Measurements from ENCODE around the gene ASB8. TPM values are rescaled to one million over a fixed set of nuclear protein-coding genes. Genes with fewer than 3 reads are reported as not detected.

ASB8 gene
- total and polyA plus RNA-seq, 10 donors = 15.7 to 48.8 (median 38.7) TPM

- H3K27ac ChIP-seq = no peak overlapping the region
- TF ChIP-seq POLR2AphosphoS5 (IDR thresholded peaks at IDR 0.05) (no peak), CTCF (IDR thresholded peaks at IDR 0.05 in 8 of 11, conservative IDR thresholded peaks at IDR 0.05 in 3 of 11) (no peak), POLR2A (IDR thresholded peaks at IDR 0.05) (no peak)
- WGBS, 5 donors = 88 to 96% (median 95%) methylated on average over 5 of the region's 5 CpGs
- no peaks in the 10 kb centered on the region for H3K4me1 ChIP-seq
- H3K36me3 ChIP-seq = peaks cover 3 to 95% (median 58%) of the 10 kb centered on the region in 6 donors
- no peak overlapping the region for H3K4me3 ChIP-seq
- intact Hi-C loops (cut with DNase I; ENCODE audit: low total_unique reads) = no loop called here
- no peak for DNase-seq
- H3K9me3 ChIP-seq = no peaks in the 10 kb centered on the region
- no peaks in the 10 kb centered on the region for H3K27me3 ChIP-seq (replicated peaks in 1 of 7)
Observed at GRCh38 chr12:48135027-48135426, 22.3 kb downstream of the ASB8 start.

- DNase-seq = no peak
- no peaks in the 10 kb centered on the region for H3K9me3 ChIP-seq
- H3K27me3 ChIP-seq (replicated peaks in 1 of 7) = no peaks in the 10 kb centered on the region
- H3K4me1 ChIP-seq = no peaks in the 10 kb centered on the region
- peaks cover 3 to 91% (median 45%) of the 10 kb centered on the region in 6 donors for H3K36me3 ChIP-seq
- intact Hi-C loops (cut with DNase I; ENCODE audit: low total_unique reads) = no loop called here
- 86 to 97% (median 95%) methylated on average over 14 of the region's 14 CpGs for WGBS, 5 donors
- no peak overlapping the region for H3K4me3 ChIP-seq
- H3K27ac ChIP-seq = no peak overlapping the region
- no peak for TF ChIP-seq POLR2A (IDR thresholded peaks at IDR 0.05)
- TF ChIP-seq POLR2AphosphoS5 (IDR thresholded peaks at IDR 0.05) = no peak
- no peak for TF ChIP-seq CTCF (IDR thresholded peaks at IDR 0.05 in 8 of 11, conservative IDR thresholded peaks at IDR 0.05 in 3 of 11)
Observed at GRCh38 chr12:48132826-48133225, 24.5 kb downstream of the ASB8 start.

- DNase-seq = no peak
- Histone ChIP-seq H3K36me3 (peaks cover 3 to 95% (median 46%) of the 10 kb centered on the region in 6 donors), H3K4me3 (no peak overlapping the region), H3K4me1 (no peaks in the 10 kb centered on the region), H3K9me3 (no peaks in the 10 kb centered on the region), H3K27ac (no peak overlapping the region), H3K27me3 (replicated peaks in 1 of 7) (no peaks in the 10 kb centered on the region)
- no peak for TF ChIP-seq POLR2AphosphoS5 (IDR thresholded peaks at IDR 0.05)
- intact Hi-C loops (cut with DNase I; ENCODE audit: low total_unique reads) = no loop called here
- 94 to 97% (median 96%) methylated on average over 2 of the region's 2 CpGs for WGBS, 5 donors
Observed at GRCh38 chr12:48131517-48131916, 25.8 kb downstream of the ASB8 start.

DNA sequence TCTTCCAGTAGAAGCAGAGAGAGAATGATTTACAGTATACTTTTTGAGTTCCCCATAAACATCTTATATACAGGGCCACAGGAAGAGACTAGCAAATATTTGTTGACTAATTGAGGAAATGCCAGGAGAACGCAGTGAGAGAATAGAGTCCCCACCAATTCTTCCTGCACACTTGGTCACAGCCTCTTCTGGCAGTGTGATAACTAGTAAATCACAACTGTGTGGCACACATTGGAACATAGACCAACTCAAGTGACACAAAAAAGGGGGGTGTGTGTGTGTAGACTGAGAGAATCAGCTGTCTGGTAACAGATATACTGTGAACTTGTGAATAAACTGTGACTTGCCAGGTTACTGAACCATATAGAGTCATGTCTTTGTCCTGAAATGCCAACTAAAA is 27.9 kb downstream of the ASB8 start:
- peaks cover 3 to 96% (median 38%) of the 10 kb centered on the region in 6 donors for H3K36me3 ChIP-seq
- no peaks in the 10 kb centered on the region for H3K27me3 ChIP-seq (replicated peaks in 1 of 7)
- no peaks in the 10 kb centered on the region for H3K4me1 ChIP-seq
- intact Hi-C loops (cut with DNase I; ENCODE audit: low total_unique reads) = no loop called here
- no peak overlapping the region for H3K4me3 ChIP-seq
- no peak for TF ChIP-seq CTCF (IDR thresholded peaks at IDR 0.05 in 8 of 11, conservative IDR thresholded peaks at IDR 0.05 in 3 of 11)
- no peak for TF ChIP-seq POLR2A (IDR thresholded peaks at IDR 0.05)
- no peak for TF ChIP-seq POLR2AphosphoS5 (IDR thresholded peaks at IDR 0.05)
- no peak for DNase-seq
- no peaks in the 10 kb centered on the region for H3K9me3 ChIP-seq
- 47 to 68% (median 65%) methylated on average over 1 of the region's 1 CpG for WGBS, 5 donors
- H3K27ac ChIP-seq = no peak overlapping the region

DNA sequence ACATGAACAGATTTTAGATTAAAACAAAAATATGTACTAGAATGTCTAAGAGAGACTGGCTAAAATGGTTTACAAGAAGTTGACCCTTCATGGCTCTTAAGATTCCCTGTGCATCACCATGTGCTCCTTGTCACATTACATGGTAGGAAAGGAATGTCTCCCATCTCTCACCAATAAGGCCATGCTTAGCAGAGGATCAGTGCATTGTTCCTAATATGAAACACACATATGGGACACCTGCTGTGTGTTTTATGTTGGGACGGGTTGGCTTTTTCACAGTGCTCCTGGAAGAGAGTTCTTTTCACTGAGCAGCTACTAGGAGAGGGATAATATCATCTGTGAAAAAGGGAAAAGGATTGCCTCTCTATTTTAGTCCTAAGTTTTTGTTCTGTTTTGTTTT is 28.5 kb downstream of the ASB8 start:
- H3K36me3 ChIP-seq = peaks cover 3 to 96% (median 32%) of the 10 kb centered on the region in 6 donors
- no peak for TF ChIP-seq CTCF (IDR thresholded peaks at IDR 0.05 in 8 of 11, conservative IDR thresholded peaks at IDR 0.05 in 3 of 11)
- no peak for TF ChIP-seq POLR2A (IDR thresholded peaks at IDR 0.05)
- no peak for TF ChIP-seq POLR2AphosphoS5 (IDR thresholded peaks at IDR 0.05)
- no peak for DNase-seq
- no peak overlapping the region for H3K4me3 ChIP-seq
- no peak overlapping the region for H3K27ac ChIP-seq
- 97 to 100% (median 100%) methylated on average over 1 of the region's 1 CpG for WGBS, 5 donors
- no peaks in the 10 kb centered on the region for H3K4me1 ChIP-seq
- H3K9me3 ChIP-seq = no peaks in the 10 kb centered on the region
- intact Hi-C loops (cut with DNase I; ENCODE audit: low total_unique reads) = no loop called here
- H3K27me3 ChIP-seq (replicated peaks in 1 of 7) = no peaks in the 10 kb centered on the region

All from spleen (tissue), 11 donors.